Naive thymus-derived CD8-positive, alpha-beta T cell (primary cell): ENCODE measurements around the gene RHOT1. TPM values are rescaled to one million over a fixed set of nuclear protein-coding genes. Genes with fewer than 3 reads are reported as not detected.
A peak's percentile ranks its signal among the peaks of the same experiment; 100 is the strongest.
"Not testable (repeated sequence)": the region's sequence is repeated elsewhere in the genome, so short reads cannot be mapped to it uniquely, and the experiment has no call there.

ENCODE experiments used
- ATAC-seq, 2 donors: fragments of 150-1000 bp; cut with Tn5 transposase in 1 of 2; sonication (Bioruptor Pico), chemical (Tn5 transposase) in 1 of 2; 1 replicate in 1 of 2; 2 replicates in 1 of 2; pipeline ENCODE4 v1.10.0; 2021; ENCODE audit warnings: mild to moderate bottlenecking in 2 of 2, moderate library complexity in 2 of 2
- POLR2A ChIA-PET: fragments of 350-600 bp; sonication (Branson Sonifier 250); formaldehyde crosslinking; loops from one replicate; lab custom pipeline; 2021; ENCODE audit warnings: antibody characterized with exemption; lab: Charles Lee
- DNase-seq, 10 donors: peaks; one replicate each; pipeline versions ENCODE4 v3.0.0 to v3.0.0-alpha.2; 2020 to 2022
- H3K27ac Mint-ChIP-seq, 10 donors: one replicate each; pipeline ENCODE4 v1.8.0; 2020 to 2022; ENCODE audit warnings: mild to moderate bottlenecking in 10 of 10, mixed read lengths in 10 of 10, moderate library complexity in 4 of 10, inconsistent platforms in 1 of 10
- H3K27me3 Mint-ChIP-seq, 5 donors: one replicate each; pipeline ENCODE4 v1.8.0; 2021 to 2022; ENCODE audit warnings: mixed read lengths in 5 of 5
- H3K36me3 Mint-ChIP-seq, 3 donors: one replicate each; pipeline ENCODE4 v1.8.0; 2020 to 2022; ENCODE audit warnings: mixed read lengths in 3 of 3, mild to moderate bottlenecking in 2 of 3, inconsistent platforms in 1 of 3
- H3K4me1 Mint-ChIP-seq, 4 donors: one replicate each; pipeline ENCODE4 v1.8.0; 2021 to 2022; ENCODE audit warnings: mixed read lengths in 4 of 4
- H3K4me3 Mint-ChIP-seq, 10 donors: one replicate each; pipeline ENCODE4 v1.8.0; 2020 to 2022; ENCODE audit warnings: mild to moderate bottlenecking in 10 of 10, mixed read lengths in 10 of 10, moderate library complexity in 6 of 10, inconsistent platforms in 1 of 10
- H3K9me3 Mint-ChIP-seq, 9 donors: one replicate each; pipeline ENCODE4 v1.8.0; 2020 to 2022; ENCODE audit warnings: mixed read lengths in 9 of 9, mild to moderate bottlenecking in 3 of 9, inconsistent platforms in 1 of 9, moderate library complexity in 1 of 9
- polyA plus RNA-seq, 3 donors: library from polyadenylated mRNA; unstranded; fragments of 300-500 nt; fragmentation: Illumina TruSeq; gene quantifications; one replicate each; pipeline ENCODE4 v1.2.3, GENCODE V29; 2021
- total RNA-seq, 8 experiments: library from RNA in 2 of 8; stranded (reverse) in 2 of 8; gene quantifications; one replicate each; pipeline ENCODE4 v1.2.3 and lab custom pipeline; 2021 to 2026

Gene RHOT1
- total and polyA plus RNA-seq, 5 experiments from 2014 or later, result 17.8 to 35.6 (median 26.7) TPM

DNA sequence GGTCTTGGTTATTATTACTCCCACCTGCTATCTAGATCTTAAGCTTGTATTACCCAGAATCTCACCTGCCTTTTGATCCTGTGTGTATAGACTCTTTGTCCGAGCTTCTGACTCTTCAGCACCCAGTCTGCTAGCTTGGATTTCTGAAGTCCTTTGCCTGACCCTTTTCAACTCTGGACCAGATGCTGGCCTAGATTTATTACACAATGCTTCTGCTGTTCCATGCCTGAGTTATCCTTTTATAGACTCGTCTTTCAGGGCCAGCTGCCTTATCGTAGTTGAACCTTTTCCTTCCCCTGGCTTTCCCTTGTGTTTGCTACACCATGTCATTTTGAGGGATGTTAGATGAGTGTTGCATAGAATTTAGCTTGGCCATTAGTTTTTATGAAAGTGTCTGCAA, 32.6 kb downstream of the RHOT1 start:
- peaks cover 17 to 64% (median 29%) of the 10 kb centered on the region in 3 donors for H3K36me3 Mint-ChIP-seq
- peaks cover 0 to 6% (median 0%) of the 10 kb centered on the region in 9 donors for H3K9me3 Mint-ChIP-seq
- no peak overlapping the region for H3K4me3 Mint-ChIP-seq
- DNase-seq, result no peak
- ATAC-seq, result no peak
- POLR2A ChIA-PET, result no interaction called here
- H3K27ac Mint-ChIP-seq, result peak overlapping the region in 2 of 10 donors; percentile 24 to 57
- H3K4me1 Mint-ChIP-seq, result no peaks in the 10 kb centered on the region
- no peaks in the 10 kb centered on the region for H3K27me3 Mint-ChIP-seq

GRCh38 chr17:32178679-32179078, 36.4 kb downstream of the RHOT1 start:
- H3K9me3 Mint-ChIP-seq, POLR2A ChIA-PET, H3K4me1 Mint-ChIP-seq, DNase-seq, H3K27me3 Mint-ChIP-seq, H3K27ac Mint-ChIP-seq, H3K4me3 Mint-ChIP-seq, ATAC-seq: not testable (repeated sequence)
- peaks cover 17 to 84% (median 36%) of the 10 kb centered on the region in 3 donors for H3K36me3 Mint-ChIP-seq

DNA sequence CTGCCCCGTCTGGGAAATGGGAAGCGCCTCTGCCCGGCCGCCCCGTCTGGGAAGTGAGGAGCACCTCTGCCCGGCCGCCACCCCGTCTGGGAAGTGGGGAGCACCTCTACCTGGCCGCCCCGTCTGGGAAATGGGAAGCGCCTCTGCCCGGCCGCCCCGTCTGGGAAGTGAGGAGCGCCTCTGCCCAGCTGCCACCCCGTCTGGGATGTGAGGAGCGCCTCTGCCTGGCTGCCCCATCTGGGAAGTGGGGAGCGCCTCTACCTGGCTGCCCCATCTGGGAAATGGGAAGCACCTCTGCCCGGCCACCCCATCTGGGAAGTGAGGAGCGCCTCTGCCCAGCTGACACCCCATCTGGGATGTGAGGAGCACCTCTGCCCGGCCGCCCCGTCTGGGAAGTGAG, 36.8 kb downstream of the RHOT1 start:
- not testable (repeated sequence) for H3K4me3 Mint-ChIP-seq, ATAC-seq, H3K9me3 Mint-ChIP-seq, DNase-seq, H3K4me1 Mint-ChIP-seq, H3K27me3 Mint-ChIP-seq, H3K27ac Mint-ChIP-seq
- POLR2A ChIA-PET, result interaction anchor here (0.7 kb wide), 1 partner anchor 1081 kb away, joined by 3 read pairs; no protein-coding TSS in a partner anchor
- peaks cover 17 to 85% (median 38%) of the 10 kb centered on the region in 3 donors for H3K36me3 Mint-ChIP-seq

DNA sequence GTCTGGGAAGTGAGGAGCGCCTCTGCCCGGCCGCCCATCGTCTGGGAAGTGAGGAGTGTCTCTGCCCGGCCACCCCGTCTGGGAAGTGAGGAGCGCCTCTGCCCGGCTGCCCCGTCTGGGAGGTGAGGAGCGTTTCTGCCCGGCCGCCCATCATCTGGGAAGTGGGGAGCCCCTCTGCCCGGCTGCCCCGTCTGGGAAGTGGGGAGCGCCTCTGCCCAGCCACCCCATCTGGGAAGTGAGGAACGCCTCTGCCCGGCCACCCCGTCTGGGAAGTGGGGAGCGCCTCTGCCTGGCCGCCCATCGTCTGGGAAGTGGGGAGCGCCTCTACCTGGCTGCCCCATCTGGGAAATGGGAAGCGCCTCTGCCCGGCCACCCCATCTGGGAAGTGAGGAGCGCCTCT, 37.2 kb downstream of the RHOT1 start:
- POLR2A ChIA-PET, result interaction anchor here (0.7 kb wide), 1 partner anchor 1081 kb away, joined by 3 read pairs; no protein-coding TSS in a partner anchor
- H3K9me3 Mint-ChIP-seq, H3K27ac Mint-ChIP-seq, DNase-seq, H3K27me3 Mint-ChIP-seq, ATAC-seq, H3K4me1 Mint-ChIP-seq, H3K4me3 Mint-ChIP-seq: not testable (repeated sequence)
- H3K36me3 Mint-ChIP-seq, result peaks cover 17 to 87% (median 39%) of the 10 kb centered on the region in 3 donors

- H3K4me3 Mint-ChIP-seq, POLR2A ChIA-PET, H3K27ac Mint-ChIP-seq, ATAC-seq, DNase-seq, H3K9me3 Mint-ChIP-seq, H3K27me3 Mint-ChIP-seq, H3K4me1 Mint-ChIP-seq: not testable (repeated sequence)
- H3K36me3 Mint-ChIP-seq, result peaks cover 13 to 86% (median 40%) of the 10 kb centered on the region in 3 donors
Observed at GRCh38 chr17:32180262-32180661, 38.0 kb downstream of the RHOT1 start.

GRCh38 chr17:32185875-32186274, 43.6 kb downstream of the RHOT1 start:
- DNase-seq (no peak), ATAC-seq (no peak)
- Mint-ChIP-seq H3K9me3 (no peaks in the 10 kb centered on the region), H3K36me3 (peaks cover 0 to 54% (median 18%) of the 10 kb centered on the region in 3 donors), H3K4me3 (no peak overlapping the region), H3K27me3 (no peaks in the 10 kb centered on the region), H3K27ac (no peak overlapping the region), H3K4me1 (peaks cover 0 to 4% (median 2%) of the 10 kb centered on the region in 4 donors)
- POLR2A ChIA-PET, result no interaction called here

DNA sequence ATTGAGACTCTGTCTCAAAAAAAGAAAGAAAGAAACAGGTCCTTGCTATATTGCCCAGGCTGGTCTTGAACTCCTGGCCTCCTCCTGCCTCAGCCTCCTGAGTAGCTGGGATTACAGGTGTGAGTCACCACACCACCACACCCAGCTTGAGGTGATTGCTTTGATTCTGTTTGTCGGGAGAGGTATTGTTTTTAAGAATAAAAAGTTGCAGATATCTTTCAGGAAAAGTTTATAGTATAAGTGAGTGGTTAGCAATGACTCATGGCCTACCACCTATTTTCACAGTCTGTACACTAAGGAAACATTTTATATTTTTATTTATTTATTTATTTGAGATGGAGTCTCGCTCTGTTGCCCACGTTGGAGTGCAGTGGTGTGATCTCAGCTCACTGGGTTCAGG, 45.0 kb downstream of the RHOT1 start:
- Mint-ChIP-seq H3K27me3 (no peaks in the 10 kb centered on the region), H3K4me3 (no peak overlapping the region), H3K9me3 (no peaks in the 10 kb centered on the region), H3K27ac (no peak overlapping the region), H3K36me3 (peaks cover 0 to 49% (median 16%) of the 10 kb centered on the region in 3 donors), H3K4me1 (no peaks in the 10 kb centered on the region)
- POLR2A ChIA-PET, result no interaction called here
- no peak for ATAC-seq
- DNase-seq, result no peak

- DNase-seq (no peak), ATAC-seq (no peak)
- H3K4me3 Mint-ChIP-seq, result no peak overlapping the region
- H3K27ac Mint-ChIP-seq, result no peak overlapping the region
- POLR2A ChIA-PET, result no interaction called here
- H3K4me1 Mint-ChIP-seq, result no peaks in the 10 kb centered on the region
- H3K27me3 Mint-ChIP-seq, result no peaks in the 10 kb centered on the region
- H3K9me3 Mint-ChIP-seq, result no peaks in the 10 kb centered on the region
- peaks cover 0 to 51% (median 17%) of the 10 kb centered on the region in 3 donors for H3K36me3 Mint-ChIP-seq
Observed at GRCh38 chr17:32189343-32189742, 47.0 kb downstream of the RHOT1 start.

DNA sequence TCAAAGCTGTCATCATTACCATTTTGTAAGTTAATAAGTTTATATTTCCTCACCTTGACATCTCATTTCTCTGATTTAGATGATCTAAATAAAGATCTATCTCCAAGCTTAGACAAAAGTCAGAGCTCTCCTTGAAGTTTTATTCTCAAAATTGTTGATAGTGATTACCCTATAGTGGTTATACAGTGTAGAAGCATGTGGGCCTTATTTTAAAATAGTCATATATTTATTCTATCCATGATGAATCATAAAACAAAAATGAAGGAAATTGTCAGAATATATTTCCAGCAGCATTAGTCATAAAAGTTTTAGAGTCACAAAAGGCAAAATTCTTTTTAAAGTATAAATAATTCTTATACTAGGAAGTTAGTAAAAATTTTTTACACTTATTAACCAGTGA, 49.0 kb downstream of the RHOT1 start:
- POLR2A ChIA-PET, result no interaction called here
- DNase-seq (no peak), ATAC-seq (no peak)
- Mint-ChIP-seq H3K9me3 (no peaks in the 10 kb centered on the region), H3K4me1 (peaks cover 0 to 2% (median under 1%) of the 10 kb centered on the region in 4 donors), H3K27ac (no peak overlapping the region), H3K36me3 (peaks cover 0 to 59% (median 24%) of the 10 kb centered on the region in 3 donors), H3K4me3 (no peak overlapping the region), H3K27me3 (no peaks in the 10 kb centered on the region)

DNA sequence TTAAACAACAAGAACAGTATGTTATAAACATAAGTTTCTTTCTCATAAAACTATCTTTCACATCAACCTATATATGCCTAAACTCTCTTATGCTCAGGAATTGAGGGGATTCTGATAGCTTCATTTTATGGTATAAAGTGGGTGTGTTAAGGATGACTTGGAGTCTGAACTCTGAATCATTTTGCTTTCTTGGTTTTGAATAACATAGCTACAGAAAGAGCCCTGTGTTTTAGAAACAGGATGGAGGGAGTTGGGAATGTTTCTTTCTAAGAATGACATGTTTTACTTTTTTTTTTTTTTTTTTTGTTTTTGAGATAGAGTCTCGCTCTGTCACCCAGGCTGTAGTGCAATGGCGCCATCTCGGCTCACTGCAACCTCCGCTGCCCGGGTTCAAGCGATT, 50.1 kb downstream of the RHOT1 start:
- peaks cover 0 to 62% (median 27%) of the 10 kb centered on the region in 3 donors for H3K36me3 Mint-ChIP-seq
- no peaks in the 10 kb centered on the region for H3K27me3 Mint-ChIP-seq
- no peaks in the 10 kb centered on the region for H3K9me3 Mint-ChIP-seq
- no peak for DNase-seq
- H3K27ac Mint-ChIP-seq, result peak overlapping the region in 1 of 10 donors; percentile 5
- peaks cover 0 to 7% (median 5%) of the 10 kb centered on the region in 4 donors for H3K4me1 Mint-ChIP-seq
- POLR2A ChIA-PET, result interaction anchor here (0.6 kb wide), 1 partner anchor 253 kb away, joined by 3 read pairs; no protein-coding TSS in a partner anchor
- ATAC-seq, result no peak
- no peak overlapping the region for H3K4me3 Mint-ChIP-seq

GRCh38 chr17:32197987-32198386, 55.7 kb downstream of the RHOT1 start:
- Mint-ChIP-seq H3K27me3 (no peaks in the 10 kb centered on the region), H3K27ac (no peak overlapping the region), H3K4me3 (no peak overlapping the region), H3K36me3 (peaks cover 5 to 82% (median 44%) of the 10 kb centered on the region in 3 donors), H3K9me3 (no peaks in the 10 kb centered on the region), H3K4me1 (peaks cover 0 to 7% (median 5%) of the 10 kb centered on the region in 4 donors)
- ATAC-seq (no peak), DNase-seq (no peak)
- POLR2A ChIA-PET, result no interaction called here

DNA sequence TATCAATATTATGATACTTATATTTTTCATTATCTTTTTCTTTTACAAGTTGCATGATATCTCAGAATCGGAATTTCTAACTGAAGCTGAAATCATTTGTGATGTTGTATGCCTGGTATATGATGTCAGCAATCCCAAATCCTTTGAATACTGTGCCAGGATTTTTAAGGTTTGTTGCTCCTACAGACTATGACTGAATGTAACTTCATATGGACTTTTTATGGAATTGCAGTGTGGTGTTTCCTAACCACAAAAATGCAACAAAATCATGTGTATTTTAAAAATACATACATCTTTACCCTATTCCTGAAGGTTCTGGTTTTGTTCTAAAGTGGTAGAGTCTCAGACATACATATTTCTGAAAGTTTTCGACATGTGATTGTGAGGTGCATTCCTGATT, 64.6 kb downstream of the RHOT1 start:
- H3K27ac Mint-ChIP-seq, result no peak overlapping the region
- no peak overlapping the region for H3K4me3 Mint-ChIP-seq
- no peaks in the 10 kb centered on the region for H3K9me3 Mint-ChIP-seq
- no peaks in the 10 kb centered on the region for H3K27me3 Mint-ChIP-seq
- peaks cover 4 to 74% (median 18%) of the 10 kb centered on the region in 3 donors for H3K36me3 Mint-ChIP-seq
- no peak for DNase-seq
- no peak for ATAC-seq
- H3K4me1 Mint-ChIP-seq, result no peaks in the 10 kb centered on the region
- POLR2A ChIA-PET, result interaction anchor here (0.6 kb wide), 1 partner anchor 157 kb away, joined by 4 read pairs; no protein-coding TSS in a partner anchor

DNA sequence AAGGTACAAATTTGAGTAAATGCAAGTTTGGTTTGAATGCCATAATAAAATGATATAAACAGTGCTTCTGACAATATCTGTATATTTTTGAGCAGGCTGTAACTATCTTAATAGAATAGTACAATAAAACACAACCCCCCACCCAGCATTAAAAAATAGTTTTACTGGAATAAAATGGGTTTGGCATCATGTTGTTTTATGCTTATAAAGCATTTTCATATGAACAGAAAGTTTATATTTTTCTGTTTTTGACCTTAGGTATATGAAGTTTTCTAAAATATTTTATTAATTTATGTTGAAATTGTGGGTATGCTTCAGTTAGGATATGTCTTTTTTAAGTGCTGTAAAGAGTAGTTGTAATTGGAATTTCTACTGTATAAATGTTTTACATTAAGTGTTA, 66.1 kb downstream of the RHOT1 start:
- no peak for ATAC-seq
- peaks cover 0 to 2% (median 0%) of the 10 kb centered on the region in 4 donors for H3K4me1 Mint-ChIP-seq
- POLR2A ChIA-PET, result no interaction called here

GRCh38 chr17:32209608-32210007, 67.3 kb downstream of the RHOT1 start:
- peaks cover 0 to 2% (median 0%) of the 10 kb centered on the region in 4 donors for H3K4me1 Mint-ChIP-seq
- no peak for DNase-seq
- POLR2A ChIA-PET, result no interaction called here
- H3K27ac Mint-ChIP-seq, result no peak overlapping the region
- H3K36me3 Mint-ChIP-seq, result peaks cover 4 to 78% (median 14%) of the 10 kb centered on the region in 3 donors
- H3K9me3 Mint-ChIP-seq, result no peaks in the 10 kb centered on the region
- ATAC-seq, result no peak
- H3K4me3 Mint-ChIP-seq, result no peak overlapping the region
- no peaks in the 10 kb centered on the region for H3K27me3 Mint-ChIP-seq

More for the DNA sequence above, 66.1 kb downstream of the RHOT1 start:
- no peaks in the 10 kb centered on the region for H3K27me3 Mint-ChIP-seq
- no peak overlapping the region for H3K4me3 Mint-ChIP-seq
- H3K36me3 Mint-ChIP-seq, result peaks cover 4 to 76% (median 17%) of the 10 kb centered on the region in 3 donors
- no peaks in the 10 kb centered on the region for H3K9me3 Mint-ChIP-seq
- DNase-seq, result no peak
- H3K27ac Mint-ChIP-seq, result no peak overlapping the region
